SK-N-SH (cell line): ENCODE results near the gene TBC1D8.

Experiments used
- CTCF ChIP-seq: fragments of 200-600 bp; sonication (generic); IDR thresholded peaks from 2 replicates; pipeline ENCODE4 v1.6.1; 2017; ENCODE audit warnings: antibody characterized with exemption, mild to moderate bottlenecking, moderate library complexity
- FOXM1 ChIP-seq: IDR thresholded peaks from 2 replicates; pipeline ENCODE4 v1.4.0; 2012; ENCODE audit warnings: low read depth, mild to moderate bottlenecking
- GABPA ChIP-seq: IDR thresholded peaks from 2 replicates; pipeline ENCODE4 v1.4.0; 2012; ENCODE audit warnings: low read depth, mild to moderate bottlenecking
- MAX ChIP-seq: IDR thresholded peaks from 2 replicates; pipeline ENCODE4 v1.4.0; 2012; ENCODE audit warnings: low read depth
- MEF2A ChIP-seq: IDR thresholded peaks from 2 replicates; pipeline ENCODE4 v1.4.0; 2012; ENCODE audit warnings: low read depth, borderline replicate concordance
- NRF1 ChIP-seq: IDR thresholded peaks from 2 replicates; pipeline ENCODE4 v1.6.1; 2012; ENCODE audit warnings: low read depth, mild to moderate bottlenecking, low read length
- POLR2AphosphoS5 ChIP-seq: IDR thresholded peaks from 2 replicates; pipeline ENCODE4 v1.6.1; 2012; ENCODE audit warnings: low read depth, low read length
- TAF1 ChIP-seq: IDR thresholded peaks from 2 replicates; pipeline ENCODE4 v1.6.1; 2012; ENCODE audit warnings: low read depth, mild to moderate bottlenecking, low read length, moderate library complexity, borderline replicate concordance
- YY1 ChIP-seq: IDR thresholded peaks from 2 replicates; pipeline ENCODE4 v1.4.0; 2012; ENCODE audit warnings: low read depth, mild to moderate bottlenecking
- ZBTB33 ChIP-seq: IDR thresholded peaks from 2 replicates; pipeline ENCODE4 v1.4.0; 2012; ENCODE audit warnings: low read depth, borderline replicate concordance

- no peak for TF ChIP-seq NRF1
- no peak for TF ChIP-seq CTCF
- TF ChIP-seq MAX, result no peak
- TF ChIP-seq YY1, result no peak
- TF ChIP-seq ZBTB33, result no peak
- TF ChIP-seq GABPA, result no peak
- no peak for TF ChIP-seq POLR2AphosphoS5
- no peak for TF ChIP-seq TAF1
- TF ChIP-seq FOXM1, result no peak
- no peak for TF ChIP-seq MEF2A
These were observed 187.0 kb downstream of the TBC1D8 start for GRCh38 chr2:100964222-100964621.
